GM12878 (cell line): ENCODE measurements around the gene GLTP. TPM values are rescaled to one million over a fixed set of nuclear protein-coding genes. Genes with fewer than 3 reads are reported as not detected.

Source experiments
- ZNF24 ChIP-seq: fragments of 450-650 bp; IDR thresholded peaks from 2 replicates; pipeline ENCODE4 v1.6.1; 2017; ENCODE audit warnings: antibody characterized with exemption, mild to moderate bottlenecking
- polyA plus RNA-seq, 11 experiments: library from polyadenylated mRNA; depleted of rRNA in 4 of 11; unstranded in 6 of 11; stranded (reverse) in 5 of 11; fragments of >200 nt; fragmentation: Nextera tagmentation in 4 of 11; fragmentation: Illumina TruSeq in 1 of 11; extraction: Ambion mirVana in 4 of 11; extraction: Trizol in 1 of 11; gene quantifications; 1 replicate in 1 of 11; 2 replicates in 10 of 11; pipeline versions ENCODE4 v1.2.1 to v1.2.3, GENCODE V29; 2011 to 2016; ENCODE audit warnings: inconsistent platforms in 2 of 11, missing spikeins in 2 of 11, low read depth in 1 of 11
- total RNA-seq, 4 experiments: library from RNA; depleted of rRNA in 3 of 4; stranded (reverse); fragments of >200 nt in 3 of 4; fragmentation: Illumina TruSeq in 1 of 4; extraction: Trizol in 1 of 4; gene quantifications; 2 replicates each; pipeline versions ENCODE4 v1.2.1 to v1.2.3, GENCODE V29; 2013 to 2021
- TF ChIP-seq, protein P1 (sequence below): fragments of 150-350 bp; IDR thresholded peaks from 2 replicates; pipeline ENCODE4 v1.6.1; 2016; ENCODE audit warnings: low read depth, low read length
- TF ChIP-seq, protein P2 (sequence below): IDR thresholded peaks from 2 replicates; pipeline ENCODE4 v1.6.1; 2012; ENCODE audit warnings: mild to moderate bottlenecking, low read depth, low read length

The GLTP gene
- total and polyA plus RNA-seq, 10 of the 15 experiments (the other 5 are each of a cell fraction or from before 2014, with no cell fraction given) = 16.8 to 44.0 (median 25.3) TPM

DNA sequence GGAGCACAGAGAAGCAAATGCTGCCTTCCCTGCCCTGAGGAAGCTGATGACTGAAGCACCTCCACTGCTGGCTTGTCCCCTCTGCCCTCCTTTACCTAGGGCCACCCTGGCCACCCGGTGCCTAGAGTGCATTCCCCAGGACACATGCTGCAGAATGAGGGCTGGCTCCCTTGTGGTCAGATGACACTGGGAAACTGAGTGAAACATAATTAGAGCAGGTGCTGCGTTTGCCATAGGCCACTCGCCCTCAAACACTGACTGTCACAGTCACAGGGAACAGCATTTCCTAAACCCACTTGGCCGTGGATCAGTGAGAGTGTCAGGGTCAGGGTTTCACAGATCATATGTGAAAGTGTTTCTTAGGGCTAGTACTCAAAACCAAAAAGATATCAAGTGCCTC, 35.7 kb upstream of the GLTP start (continued):
- TF ChIP-seq, protein P1, sequence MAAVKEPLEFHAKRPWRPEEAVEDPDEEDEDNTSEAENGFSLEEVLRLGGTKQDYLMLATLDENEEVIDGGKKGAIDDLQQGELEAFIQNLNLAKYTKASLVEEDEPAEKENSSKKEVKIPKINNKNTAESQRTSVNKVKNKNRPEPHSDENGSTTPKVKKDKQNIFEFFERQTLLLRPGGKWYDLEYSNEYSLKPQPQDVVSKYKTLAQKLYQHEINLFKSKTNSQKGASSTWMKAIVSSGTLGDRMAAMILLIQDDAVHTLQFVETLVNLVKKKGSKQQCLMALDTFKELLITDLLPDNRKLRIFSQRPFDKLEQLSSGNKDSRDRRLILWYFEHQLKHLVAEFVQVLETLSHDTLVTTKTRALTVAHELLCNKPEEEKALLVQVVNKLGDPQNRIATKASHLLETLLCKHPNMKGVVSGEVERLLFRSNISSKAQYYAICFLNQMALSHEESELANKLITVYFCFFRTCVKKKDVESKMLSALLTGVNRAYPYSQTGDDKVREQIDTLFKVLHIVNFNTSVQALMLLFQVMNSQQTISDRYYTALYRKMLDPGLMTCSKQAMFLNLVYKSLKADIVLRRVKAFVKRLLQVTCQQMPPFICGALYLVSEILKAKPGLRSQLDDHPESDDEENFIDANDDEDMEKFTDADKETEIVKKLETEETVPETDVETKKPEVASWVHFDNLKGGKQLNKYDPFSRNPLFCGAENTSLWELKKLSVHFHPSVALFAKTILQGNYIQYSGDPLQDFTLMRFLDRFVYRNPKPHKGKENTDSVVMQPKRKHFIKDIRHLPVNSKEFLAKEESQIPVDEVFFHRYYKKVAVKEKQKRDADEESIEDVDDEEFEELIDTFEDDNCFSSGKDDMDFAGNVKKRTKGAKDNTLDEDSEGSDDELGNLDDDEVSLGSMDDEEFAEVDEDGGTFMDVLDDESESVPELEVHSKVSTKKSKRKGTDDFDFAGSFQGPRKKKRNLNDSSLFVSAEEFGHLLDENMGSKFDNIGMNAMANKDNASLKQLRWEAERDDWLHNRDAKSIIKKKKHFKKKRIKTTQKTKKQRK = no peak
- no peak for TF ChIP-seq ZNF24
- TF ChIP-seq, protein P2, sequence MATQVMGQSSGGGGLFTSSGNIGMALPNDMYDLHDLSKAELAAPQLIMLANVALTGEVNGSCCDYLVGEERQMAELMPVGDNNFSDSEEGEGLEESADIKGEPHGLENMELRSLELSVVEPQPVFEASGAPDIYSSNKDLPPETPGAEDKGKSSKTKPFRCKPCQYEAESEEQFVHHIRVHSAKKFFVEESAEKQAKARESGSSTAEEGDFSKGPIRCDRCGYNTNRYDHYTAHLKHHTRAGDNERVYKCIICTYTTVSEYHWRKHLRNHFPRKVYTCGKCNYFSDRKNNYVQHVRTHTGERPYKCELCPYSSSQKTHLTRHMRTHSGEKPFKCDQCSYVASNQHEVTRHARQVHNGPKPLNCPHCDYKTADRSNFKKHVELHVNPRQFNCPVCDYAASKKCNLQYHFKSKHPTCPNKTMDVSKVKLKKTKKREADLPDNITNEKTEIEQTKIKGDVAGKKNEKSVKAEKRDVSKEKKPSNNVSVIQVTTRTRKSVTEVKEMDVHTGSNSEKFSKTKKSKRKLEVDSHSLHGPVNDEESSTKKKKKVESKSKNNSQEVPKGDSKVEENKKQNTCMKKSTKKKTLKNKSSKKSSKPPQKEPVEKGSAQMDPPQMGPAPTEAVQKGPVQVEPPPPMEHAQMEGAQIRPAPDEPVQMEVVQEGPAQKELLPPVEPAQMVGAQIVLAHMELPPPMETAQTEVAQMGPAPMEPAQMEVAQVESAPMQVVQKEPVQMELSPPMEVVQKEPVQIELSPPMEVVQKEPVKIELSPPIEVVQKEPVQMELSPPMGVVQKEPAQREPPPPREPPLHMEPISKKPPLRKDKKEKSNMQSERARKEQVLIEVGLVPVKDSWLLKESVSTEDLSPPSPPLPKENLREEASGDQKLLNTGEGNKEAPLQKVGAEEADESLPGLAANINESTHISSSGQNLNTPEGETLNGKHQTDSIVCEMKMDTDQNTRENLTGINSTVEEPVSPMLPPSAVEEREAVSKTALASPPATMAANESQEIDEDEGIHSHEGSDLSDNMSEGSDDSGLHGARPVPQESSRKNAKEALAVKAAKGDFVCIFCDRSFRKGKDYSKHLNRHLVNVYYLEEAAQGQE = no peak
